SU-DHL-6 (cell line): ENCODE results near the gene SRSF5.
A peak's percentile ranks its signal among the peaks of the same experiment; 100 is the strongest.

Experiments used
- H2AFZ ChIP-seq: fragments of 200-600 bp; sonication (generic); 2 replicates; pipeline ENCODE4 v1.6.1; 2014; ENCODE audit warnings: low read depth, mild to moderate bottlenecking, moderate library complexity, mixed read lengths, antibody characterized with exemption, low read length; ENCODE audit not compliant: severe bottlenecking
- H3F3A ChIP-seq: fragments of 200-600 bp; shearing (Covaris generic); 2 replicates; pipeline ENCODE4 v1.6.0; 2016; ENCODE audit warnings: antibody characterized with exemption, mild to moderate bottlenecking; ENCODE audit not compliant: insufficient read depth
- H3K27ac ChIP-seq: fragments of 200-600 bp; sonication (generic); 2 replicates; pipeline ENCODE4 v1.5.1; 2016; ENCODE audit warnings: low read depth, mild to moderate bottlenecking, low read length, moderate library complexity, mixed read lengths
- H3K27me3 ChIP-seq: fragments of 200-600 bp; sonication (generic), shearing (Covaris generic); 2 replicates; pipeline ENCODE4 v1.6.0; 2014; ENCODE audit warnings: mild to moderate bottlenecking, low read length
- H3K36me3 ChIP-seq: fragments of 200-600 bp; sonication (generic); 2 replicates; pipeline ENCODE4 v1.6.1; 2014; ENCODE audit warnings: mild to moderate bottlenecking, low read length, mixed read lengths
- H3K4me2 ChIP-seq: fragments of 300-600, 200-600 bp; shearing (Covaris generic), sonication (generic); 2 replicates; pipeline ENCODE4 v1.6.0; 2014; ENCODE audit warnings: low read length, low read depth, mild to moderate bottlenecking; ENCODE audit not compliant: poor library complexity, severe bottlenecking
- H3K4me3 ChIP-seq: fragments of 200-600 bp; sonication (generic); 2 replicates; pipeline ENCODE4 v1.5.1; 2014; ENCODE audit warnings: antibody characterized with exemption, low read length, mild to moderate bottlenecking, mixed read lengths; ENCODE audit not compliant: insufficient read depth, poor library complexity, severe bottlenecking
- H3K79me2 ChIP-seq: fragments of 200-600 bp; sonication (generic); 2 replicates; pipeline ENCODE4 v1.6.1; 2014; ENCODE audit warnings: mild to moderate bottlenecking, low read length, moderate library complexity; ENCODE audit not compliant: insufficient read depth
- H3K9ac ChIP-seq: fragments of 200-600 bp; sonication (generic); 2 replicates; pipeline ENCODE4 v1.7.0; 2014; ENCODE audit warnings: mild to moderate bottlenecking, low read length
- H3K9me2 ChIP-seq: fragments of 200-600 bp; sonication (generic); replicated peaks from 2 replicates; pipeline ENCODE4 v1.6.1; 2014; ENCODE audit warnings: low read length; ENCODE audit not compliant: insufficient read depth
- H3K9me3 ChIP-seq: fragments of 200-600 bp; sonication (generic); 2 replicates; pipeline ENCODE4 v1.6.1; 2014; ENCODE audit warnings: low read length, mixed read lengths; ENCODE audit not compliant: insufficient read depth
- H4K20me1 ChIP-seq: fragments of 200-600 bp; sonication (generic); 2 replicates; pipeline ENCODE4 v1.6.1; 2014; ENCODE audit warnings: low read depth, mild to moderate bottlenecking, antibody characterized with exemption, low read length, moderate library complexity, mixed read lengths
- EZH2phosphoT487 ChIP-seq: fragments of 200-600 bp; sonication (generic), shearing (Covaris generic); conservative IDR thresholded peaks from 2 replicates; pipeline ENCODE4 v1.6.1; 2018; ENCODE audit warnings: mild to moderate bottlenecking, antibody characterized with exemption, low read length, moderate library complexity, mixed read lengths
- TF ChIP-seq, protein P1 (sequence below): fragments of 200-600 bp; sonication (generic); IDR thresholded peaks from one replicate; pipeline ENCODE4 v1.5.1; 2017; ENCODE audit warnings: antibody characterized with exemption, mild to moderate bottlenecking, low read length, moderate library complexity; ENCODE audit not compliant: insufficient read depth, poor library complexity, severe bottlenecking

The SRSF5 gene

DNA sequence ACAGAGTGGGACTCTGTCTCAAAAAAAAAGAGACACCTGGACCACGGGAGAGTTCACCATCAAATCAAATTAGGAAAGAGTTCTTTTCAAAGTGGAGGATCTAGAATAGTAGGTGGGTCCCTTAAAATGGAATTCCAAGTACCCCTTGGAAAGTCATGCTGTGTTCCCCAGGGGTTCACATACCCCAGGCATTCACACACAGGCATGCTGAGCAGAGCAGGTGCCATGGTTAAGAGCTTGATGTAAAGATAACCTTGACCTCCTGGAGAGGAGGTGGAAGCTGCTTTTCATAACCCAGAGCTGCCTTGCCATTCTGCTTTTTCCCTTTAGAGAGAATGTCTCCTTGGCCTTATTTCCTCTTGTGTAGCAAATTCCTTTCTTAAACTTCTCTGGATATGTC lies 14.2 kb upstream of the SRSF5 start:
- TF ChIP-seq EZH2phosphoT487, result no peak
- TF ChIP-seq, protein P1, sequence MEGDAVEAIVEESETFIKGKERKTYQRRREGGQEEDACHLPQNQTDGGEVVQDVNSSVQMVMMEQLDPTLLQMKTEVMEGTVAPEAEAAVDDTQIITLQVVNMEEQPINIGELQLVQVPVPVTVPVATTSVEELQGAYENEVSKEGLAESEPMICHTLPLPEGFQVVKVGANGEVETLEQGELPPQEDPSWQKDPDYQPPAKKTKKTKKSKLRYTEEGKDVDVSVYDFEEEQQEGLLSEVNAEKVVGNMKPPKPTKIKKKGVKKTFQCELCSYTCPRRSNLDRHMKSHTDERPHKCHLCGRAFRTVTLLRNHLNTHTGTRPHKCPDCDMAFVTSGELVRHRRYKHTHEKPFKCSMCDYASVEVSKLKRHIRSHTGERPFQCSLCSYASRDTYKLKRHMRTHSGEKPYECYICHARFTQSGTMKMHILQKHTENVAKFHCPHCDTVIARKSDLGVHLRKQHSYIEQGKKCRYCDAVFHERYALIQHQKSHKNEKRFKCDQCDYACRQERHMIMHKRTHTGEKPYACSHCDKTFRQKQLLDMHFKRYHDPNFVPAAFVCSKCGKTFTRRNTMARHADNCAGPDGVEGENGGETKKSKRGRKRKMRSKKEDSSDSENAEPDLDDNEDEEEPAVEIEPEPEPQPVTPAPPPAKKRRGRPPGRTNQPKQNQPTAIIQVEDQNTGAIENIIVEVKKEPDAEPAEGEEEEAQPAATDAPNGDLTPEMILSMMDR, result no peak
- Histone ChIP-seq H3K27me3 (no peaks in the 10 kb centered on the region), H3K4me2 (no peak overlapping the region), H3K9me2 (no peaks in the 10 kb centered on the region), H3K36me3 (no peaks in the 10 kb centered on the region), H3F3A (no peaks in the 10 kb centered on the region), H3K9me3 (no peaks in the 10 kb centered on the region), H3K79me2 (no peaks in the 10 kb centered on the region), H3K27ac (no peak overlapping the region), H3K9ac (no peak overlapping the region), H2AFZ (no peak overlapping the region), H3K4me3 (no peak overlapping the region), H4K20me1 (no peaks in the 10 kb centered on the region)

DNA sequence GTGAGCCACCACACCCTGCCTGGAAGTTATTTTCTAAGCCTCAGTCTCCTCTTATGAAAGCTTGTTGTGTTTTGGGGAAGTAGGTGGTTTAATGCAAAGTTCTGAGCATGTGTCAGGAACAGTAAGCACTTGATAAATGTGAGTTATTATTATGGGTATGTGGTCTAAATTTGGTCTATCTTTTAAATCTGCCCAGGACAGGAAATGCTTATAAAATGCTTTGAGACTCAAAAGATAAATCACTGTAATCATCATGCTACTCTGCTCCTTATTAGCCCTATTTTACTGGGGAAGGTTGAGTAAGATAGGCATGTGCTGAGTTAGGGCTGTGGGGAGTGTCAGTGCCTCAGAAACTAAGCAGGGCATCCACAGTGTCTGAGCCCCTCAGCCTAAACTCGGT lies 13.1 kb upstream of the SRSF5 start:
- Histone ChIP-seq H3K4me2 (peak overlapping the region; percentile 19), H3K27me3 (no peaks in the 10 kb centered on the region), H3K9ac (no peak overlapping the region), H3K9me3 (no peaks in the 10 kb centered on the region), H4K20me1 (no peaks in the 10 kb centered on the region), H3K79me2 (no peaks in the 10 kb centered on the region), H3K27ac (no peak overlapping the region), H2AFZ (no peak overlapping the region), H3K9me2 (no peaks in the 10 kb centered on the region), H3K4me3 (no peak overlapping the region), H3F3A (no peaks in the 10 kb centered on the region), H3K36me3 (no peaks in the 10 kb centered on the region)
- no peak for TF ChIP-seq EZH2phosphoT487
- TF ChIP-seq, protein P1, result no peak

DNA sequence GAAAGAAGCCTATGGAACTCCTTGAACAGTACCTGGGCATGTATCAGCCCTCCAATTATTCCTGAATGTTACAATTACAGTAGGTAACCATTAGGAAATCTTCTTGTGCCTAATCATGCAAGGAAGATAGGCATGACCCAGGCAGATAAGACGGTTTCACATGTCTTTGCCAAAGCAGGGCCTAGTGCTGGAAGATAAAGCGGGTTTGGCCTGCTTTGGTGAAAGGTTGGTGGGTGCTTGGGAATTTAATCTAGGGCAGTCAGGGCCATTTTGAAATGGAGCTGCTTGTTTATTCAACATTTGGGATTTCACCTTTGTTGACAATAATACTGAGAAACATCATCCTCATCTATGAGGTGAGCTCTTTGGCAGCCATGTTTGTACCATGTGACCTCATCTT lies 12.5 kb upstream of the SRSF5 start:
- Histone ChIP-seq H3K36me3 (no peaks in the 10 kb centered on the region), H3K9ac (no peak overlapping the region), H3F3A (no peaks in the 10 kb centered on the region), H3K27ac (no peak overlapping the region), H3K79me2 (no peaks in the 10 kb centered on the region), H3K9me3 (no peaks in the 10 kb centered on the region), H2AFZ (no peak overlapping the region), H3K4me3 (no peak overlapping the region), H3K9me2 (no peaks in the 10 kb centered on the region), H4K20me1 (no peaks in the 10 kb centered on the region), H3K27me3 (no peaks in the 10 kb centered on the region), H3K4me2 (peak overlapping the region; percentile 19)
- TF ChIP-seq EZH2phosphoT487, result no peak
- TF ChIP-seq, protein P1, result no peak
